GM21526 (cell line): ENCODE data around the gene ENGASE.

Experiments
- ATAC-seq: cut with Tn5 transposase; IDR thresholded peaks from one replicate; pipeline ENCODE4 v1.9.1; 2021; ENCODE audit warnings: moderate library complexity; ENCODE audit not compliant: unreplicated experiment, low FRiP score

Gene ENGASE

DNA sequence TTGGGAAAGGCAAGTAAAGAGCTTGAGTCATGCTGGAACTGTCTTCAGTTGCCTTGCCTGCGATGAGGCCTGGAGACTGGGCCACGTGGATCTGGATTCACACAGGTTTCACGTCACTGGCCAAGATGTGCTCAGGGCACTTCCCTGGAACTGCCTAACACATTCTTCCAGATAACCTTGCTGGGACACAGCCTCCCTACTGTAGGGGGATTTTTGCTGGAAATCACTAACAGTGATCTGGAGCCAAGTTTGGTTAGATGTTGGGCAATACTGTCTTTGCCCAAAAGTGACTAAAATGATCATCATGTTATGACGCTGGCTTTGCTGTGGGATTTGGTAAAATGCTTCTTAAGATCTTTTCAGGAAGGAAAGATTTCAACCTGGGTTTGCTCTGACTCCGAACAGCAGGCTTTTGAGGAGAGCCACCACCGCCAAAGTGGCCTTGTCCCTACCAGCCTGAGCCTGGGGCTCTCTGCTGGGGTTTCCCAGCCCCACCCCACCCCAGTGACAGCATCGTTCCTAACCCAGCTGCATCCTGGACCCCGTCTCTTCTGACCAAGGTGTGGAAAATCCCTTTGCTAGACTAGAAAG lies 36.0 kb upstream of the ENGASE start:
- no peak for ATAC-seq

DNA sequence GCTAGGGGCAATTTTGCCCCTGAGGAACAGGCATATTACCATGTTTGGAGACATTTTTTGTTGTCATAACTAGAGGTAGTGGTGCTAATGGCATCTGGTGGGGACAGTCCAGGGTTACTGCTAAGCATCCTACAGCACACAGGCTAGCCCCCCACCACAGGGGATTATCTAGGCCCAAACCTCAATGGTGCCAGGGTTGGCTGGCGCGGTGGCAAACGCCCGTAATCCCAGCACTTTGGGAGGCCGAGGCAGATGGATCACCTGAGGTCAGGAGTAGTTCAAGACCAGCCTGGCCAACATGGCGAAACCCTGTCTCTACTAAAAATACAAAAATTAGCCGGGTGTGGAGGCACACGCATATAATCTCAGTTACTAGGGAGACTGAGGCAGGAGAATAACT lies 35.5 kb upstream of the ENGASE start:
- ATAC-seq = no peak

DNA sequence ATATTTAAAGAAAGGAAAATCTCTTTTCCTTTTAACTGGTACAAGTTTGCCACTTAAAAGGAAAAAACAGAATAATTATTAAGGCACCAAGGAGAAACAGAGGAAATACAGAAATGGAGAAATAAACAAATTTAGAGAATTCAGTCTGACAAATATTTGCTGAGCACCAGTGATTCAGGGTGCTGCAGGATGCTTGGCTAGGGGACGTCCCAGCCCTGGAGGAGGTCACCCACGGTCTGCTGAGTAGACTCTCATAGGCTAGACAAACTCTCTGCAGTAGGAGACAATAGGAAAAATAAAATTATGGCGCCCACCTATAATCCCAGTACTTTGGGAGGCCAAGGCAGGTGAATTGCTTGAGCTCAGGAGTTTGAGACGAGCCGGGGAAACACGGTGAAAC lies 34.7 kb upstream of the ENGASE start:
- ATAC-seq = no peak

DNA sequence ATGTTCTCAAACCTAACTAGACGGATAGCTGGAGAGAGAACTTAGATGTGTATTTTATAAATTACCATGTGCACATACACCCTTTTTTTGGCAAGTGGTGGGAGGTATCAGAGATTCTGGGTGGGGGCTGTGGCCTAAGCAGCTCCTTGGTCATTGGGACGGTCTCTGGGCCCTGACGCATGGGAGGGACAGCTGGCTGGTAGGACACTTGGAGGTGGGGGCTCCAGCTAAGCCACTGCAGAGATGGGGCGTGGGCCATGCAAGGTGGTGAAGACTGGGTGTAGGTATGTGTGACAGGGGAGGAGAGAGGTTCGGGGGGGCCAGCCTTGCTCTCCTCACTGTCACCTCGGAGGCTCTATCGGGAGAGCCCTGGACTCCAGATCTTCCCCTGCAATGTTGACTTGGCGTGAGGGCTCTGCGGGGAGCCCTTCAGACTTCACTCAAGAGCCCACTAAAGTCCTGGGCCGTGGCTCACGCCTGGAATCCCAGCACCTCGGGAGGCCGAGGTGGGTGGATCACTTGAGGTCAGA lies 33.5 kb upstream of the ENGASE start:
- no peak for ATAC-seq

DNA sequence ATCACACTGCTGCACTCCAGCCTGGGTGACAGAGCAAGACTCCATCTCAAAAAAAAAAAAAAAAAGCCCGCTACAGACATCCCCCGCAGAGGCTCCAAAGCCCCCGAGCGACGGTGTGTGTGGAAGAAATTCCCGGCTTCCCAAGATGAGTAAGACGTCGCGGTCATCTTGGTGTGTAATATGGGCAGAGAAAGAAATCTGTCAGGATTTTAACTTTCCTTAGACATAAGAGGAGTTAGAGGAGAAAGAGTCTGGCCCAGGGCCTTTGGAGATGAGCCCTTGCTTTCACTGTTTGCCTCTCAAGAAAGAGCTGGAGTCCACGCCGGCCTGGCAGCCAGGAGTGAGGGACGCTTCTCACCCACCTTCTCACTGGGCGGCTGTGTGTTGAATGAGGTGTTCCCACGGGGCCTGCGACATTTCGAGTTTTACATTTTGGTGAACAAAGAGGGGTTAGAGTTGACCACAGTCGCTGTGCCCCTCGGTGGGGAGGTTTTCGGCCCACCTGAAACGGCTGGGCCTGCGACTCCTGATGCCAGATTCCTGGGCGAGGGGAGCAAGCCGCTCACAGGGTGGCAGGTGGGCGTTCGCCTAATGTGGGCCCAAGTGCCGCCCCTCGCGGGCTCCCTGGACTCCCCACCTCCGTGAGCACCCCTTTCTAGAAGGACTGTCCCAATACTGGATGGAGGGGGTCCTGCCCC lies 32.8 kb upstream of the ENGASE start:
- ATAC-seq = no peak

DNA sequence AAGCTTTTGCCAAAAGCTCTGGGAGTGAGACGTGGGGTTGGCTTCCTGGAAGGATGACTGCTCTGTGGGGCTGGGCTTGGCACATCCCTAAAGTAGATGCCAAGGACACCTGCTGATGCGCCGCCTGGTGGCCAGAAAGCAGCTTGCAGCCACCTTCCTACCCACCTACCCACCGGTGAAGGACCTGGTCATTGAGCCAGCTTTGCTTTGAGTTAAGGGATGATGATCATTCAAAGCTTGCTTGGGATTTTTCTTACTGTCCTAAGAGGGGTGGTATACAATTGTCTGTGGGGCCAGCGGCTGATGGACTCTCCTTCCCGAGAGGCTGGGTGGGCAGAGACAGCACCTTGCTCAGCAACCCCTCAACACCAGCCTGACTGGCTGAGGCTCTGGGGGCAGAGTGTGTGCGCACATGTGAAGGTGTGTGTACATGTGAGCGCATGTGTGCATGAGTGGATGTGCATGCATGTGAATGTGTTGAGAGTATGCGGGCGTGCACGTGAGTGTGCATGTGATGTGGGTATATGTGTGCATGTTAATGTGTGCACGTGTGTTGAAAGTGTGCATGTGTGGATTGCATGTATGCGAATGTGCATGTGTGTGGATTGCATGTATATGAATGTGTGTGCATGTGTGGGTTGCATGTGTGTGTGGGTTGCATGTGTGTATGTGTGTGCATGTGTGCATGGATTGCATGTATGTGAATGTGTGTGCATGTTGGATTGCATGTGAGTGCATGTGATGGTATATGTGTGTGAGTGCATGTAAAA lies 32.0 kb upstream of the ENGASE start:
- no peak for ATAC-seq

DNA sequence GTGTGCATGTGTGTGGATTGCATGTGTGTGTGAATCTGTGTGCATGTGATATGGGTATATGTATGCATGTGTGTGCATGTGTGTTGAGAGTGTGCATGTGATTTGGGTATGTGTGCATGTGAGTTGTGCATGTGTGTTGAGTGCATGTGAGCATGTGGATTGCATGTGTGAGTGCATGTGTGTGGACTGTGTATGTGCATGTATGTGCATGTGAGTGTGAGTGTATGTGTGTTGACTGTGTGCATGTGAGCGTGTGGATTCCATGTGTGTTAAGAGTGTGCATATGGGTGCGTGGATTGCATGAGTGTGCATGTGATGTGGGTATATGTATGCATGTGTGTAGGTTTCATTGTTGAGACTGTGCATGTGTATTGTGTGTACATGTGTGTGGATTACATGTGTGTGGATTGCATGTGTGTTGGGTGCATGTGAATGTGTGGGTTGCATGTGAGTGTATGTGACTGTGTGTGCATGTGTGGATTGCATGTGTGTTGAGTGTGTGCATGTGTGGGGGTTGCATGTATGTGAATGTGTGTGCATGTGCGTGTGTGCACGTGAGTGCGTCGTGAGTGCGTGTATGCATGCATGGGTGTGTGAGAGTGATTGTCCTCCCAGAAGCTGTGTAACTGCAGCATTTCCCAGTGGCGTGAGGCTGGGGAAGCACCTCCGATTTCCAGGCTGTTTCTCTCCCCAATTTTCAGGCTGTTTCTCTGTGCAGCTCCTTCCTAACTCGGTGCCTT lies 31.3 kb upstream of the ENGASE start:
- ATAC-seq = no peak

DNA sequence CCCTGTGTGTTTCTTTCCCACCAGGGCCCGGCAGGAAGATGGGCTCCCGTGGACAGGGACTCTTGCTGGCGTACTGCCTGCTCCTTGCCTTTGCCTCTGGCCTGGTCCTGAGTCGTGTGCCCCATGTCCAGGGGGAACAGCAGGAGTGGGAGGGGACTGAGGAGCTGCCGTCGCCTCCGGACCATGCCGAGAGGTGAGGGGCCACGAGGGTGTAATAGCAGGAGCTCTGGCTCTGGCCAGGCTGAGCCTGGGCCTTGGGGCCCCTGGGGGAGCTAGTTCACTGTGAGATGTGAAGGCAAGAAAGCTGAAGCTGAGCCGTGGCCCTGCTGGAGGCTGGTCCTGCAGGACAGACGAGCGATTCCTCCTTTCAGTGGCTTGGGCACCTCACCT lies 30.7 kb upstream of the ENGASE start:
- no peak for ATAC-seq

DNA sequence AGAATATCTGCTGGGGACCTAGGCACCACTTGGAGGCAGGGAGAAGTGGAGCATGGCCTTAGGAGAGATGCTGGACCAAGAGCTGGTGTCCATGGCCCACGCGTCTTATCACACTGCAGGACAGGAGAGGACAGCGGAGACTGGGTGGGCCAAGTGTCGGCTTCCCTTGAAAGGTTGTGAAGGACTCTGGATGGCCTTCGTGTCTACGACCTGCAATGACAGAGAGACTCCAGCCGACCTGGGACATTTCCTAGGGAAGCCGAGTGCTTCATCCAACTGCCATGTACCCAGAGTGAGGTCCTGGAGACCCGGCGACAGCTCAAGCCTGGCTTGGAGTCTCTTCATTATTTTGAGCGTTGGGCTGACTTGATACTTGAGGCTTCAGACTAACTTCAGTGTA lies 30.2 kb upstream of the ENGASE start:
- no peak for ATAC-seq

DNA sequence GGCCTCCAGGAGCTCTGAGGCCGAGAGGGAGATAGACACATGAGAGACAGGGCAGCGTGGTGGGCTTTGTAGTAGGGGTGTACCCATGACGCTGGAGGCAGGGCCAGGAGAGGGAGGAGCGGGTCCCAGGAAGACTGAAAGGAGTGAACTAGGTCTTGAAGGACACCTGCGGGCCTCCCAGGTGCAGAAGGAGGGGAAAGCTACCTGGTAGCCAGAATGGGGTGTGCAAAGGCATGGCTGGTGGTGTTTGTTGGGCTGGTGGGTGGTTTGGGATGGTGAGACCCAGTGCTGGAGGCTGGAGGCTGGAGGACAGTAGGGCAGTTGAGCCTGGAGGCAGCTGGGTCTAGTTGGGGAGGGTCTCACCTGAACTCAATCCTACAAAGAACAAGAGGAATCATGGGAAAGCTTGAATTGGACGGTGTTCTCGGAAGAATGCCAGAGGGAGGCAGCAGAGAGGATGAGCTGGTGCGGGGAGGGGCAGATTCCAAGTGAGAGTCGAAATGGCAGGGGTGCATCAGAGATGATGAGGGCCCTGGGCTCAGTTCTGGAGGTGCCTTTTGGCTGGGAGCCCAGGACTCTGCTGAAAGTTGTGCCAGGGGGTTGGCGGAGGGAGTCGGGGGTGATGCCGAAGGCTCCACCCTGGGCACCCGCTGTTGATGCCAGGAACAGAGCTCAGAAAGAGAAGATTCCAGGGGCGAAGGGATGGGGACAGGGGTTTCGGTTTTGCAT lies 29.5 kb upstream of the ENGASE start:
- ATAC-seq = no peak

DNA sequence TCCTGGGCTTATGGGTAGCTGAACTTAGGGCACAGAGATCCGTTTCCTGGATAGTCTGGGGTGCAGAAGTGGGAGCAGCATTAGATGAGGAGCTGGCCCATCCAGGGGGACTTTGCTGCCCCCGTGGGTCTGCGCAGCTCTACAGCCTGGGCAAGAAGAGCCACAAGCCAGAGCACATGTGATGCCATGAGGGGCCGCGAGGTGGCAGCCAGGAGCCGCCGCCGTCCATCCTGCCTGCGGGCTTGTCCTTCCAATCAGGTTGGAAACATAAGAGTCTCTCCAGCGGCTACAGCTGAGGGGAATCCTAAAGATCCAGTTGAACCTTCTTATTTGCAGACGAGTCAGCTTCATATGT lies 28.8 kb upstream of the ENGASE start:
- no peak for ATAC-seq

DNA sequence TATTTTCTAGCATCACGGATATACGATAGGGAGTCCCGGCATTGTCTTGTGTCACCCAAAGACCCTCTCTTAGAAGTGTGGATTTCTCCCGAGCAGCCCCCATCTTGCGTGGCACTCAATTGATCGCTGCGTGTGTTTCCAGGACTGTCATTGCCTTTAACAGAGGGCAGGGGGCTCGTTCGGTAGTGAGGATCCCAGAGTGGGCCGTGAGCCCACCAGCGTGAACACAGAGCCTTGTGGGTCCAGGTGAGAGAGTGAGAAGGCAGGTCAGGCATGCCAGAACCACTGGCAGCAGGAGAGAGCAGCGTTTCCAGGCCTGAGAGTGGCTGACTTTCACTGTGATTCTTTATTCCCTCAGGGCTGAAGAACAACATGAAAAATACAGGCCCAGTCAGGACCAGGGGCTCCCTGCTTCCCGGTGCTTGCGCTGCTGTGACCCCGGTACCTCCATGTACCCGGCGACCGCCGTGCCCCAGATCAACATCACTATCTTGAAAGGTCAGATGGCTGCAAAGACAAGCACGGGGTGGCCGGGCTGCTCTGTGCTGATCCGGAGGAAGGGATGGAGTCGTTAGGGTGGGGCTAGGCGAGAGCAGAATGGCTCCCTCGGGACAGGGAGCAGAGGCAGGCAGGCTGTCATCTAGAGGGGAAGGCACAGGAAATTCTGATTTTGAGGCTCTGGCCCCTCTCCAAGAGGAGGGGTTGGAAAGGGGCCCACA lies 28.3 kb upstream of the ENGASE start:
- no peak for ATAC-seq

DNA sequence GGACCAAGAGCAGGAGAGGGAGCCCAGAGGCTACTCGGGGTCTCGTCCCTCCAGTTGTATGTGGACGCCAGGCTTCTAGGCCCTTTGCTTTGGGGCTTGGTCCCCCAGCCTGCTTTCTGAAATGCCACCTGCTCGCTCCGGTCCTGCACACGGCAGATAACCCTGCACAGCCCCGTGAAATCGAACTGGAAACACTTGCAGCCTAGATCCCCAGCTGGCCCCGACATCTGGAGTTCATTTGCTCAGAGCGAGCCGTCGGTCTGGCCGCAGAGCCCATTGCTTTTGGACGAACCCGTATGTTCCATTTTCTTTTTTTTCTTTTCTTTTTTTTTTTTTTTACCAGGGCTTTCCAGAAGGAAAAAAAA lies 27.7 kb upstream of the ENGASE start:
- ATAC-seq = no peak

DNA sequence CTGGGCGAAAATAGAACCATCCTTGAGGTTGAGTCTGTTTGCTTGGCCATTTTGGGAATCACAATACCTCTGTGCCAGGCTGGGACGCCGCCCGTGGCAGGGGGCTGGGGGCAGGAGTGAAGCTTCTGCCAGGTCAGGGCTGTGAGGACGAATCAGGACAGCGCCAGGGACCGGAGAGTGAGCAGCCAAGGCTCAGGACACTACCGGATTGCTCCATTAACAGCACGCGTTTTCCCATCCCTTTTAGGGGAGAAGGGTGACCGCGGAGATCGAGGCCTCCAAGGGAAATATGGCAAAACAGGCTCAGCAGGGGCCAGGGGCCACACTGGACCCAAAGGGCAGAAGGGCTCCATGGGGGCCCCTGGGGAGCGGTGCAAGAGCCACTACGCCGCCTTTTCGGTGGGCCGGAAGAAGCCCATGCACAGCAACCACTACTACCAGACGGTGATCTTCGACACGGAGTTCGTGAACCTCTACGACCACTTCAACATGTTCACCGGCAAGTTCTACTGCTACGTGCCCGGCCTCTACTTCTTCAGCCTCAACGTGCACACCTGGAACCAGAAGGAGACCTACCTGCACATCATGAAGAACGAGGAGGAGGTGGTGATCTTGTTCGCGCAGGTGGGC lies 27.2 kb upstream of the ENGASE start:
- no peak for ATAC-seq

DNA sequence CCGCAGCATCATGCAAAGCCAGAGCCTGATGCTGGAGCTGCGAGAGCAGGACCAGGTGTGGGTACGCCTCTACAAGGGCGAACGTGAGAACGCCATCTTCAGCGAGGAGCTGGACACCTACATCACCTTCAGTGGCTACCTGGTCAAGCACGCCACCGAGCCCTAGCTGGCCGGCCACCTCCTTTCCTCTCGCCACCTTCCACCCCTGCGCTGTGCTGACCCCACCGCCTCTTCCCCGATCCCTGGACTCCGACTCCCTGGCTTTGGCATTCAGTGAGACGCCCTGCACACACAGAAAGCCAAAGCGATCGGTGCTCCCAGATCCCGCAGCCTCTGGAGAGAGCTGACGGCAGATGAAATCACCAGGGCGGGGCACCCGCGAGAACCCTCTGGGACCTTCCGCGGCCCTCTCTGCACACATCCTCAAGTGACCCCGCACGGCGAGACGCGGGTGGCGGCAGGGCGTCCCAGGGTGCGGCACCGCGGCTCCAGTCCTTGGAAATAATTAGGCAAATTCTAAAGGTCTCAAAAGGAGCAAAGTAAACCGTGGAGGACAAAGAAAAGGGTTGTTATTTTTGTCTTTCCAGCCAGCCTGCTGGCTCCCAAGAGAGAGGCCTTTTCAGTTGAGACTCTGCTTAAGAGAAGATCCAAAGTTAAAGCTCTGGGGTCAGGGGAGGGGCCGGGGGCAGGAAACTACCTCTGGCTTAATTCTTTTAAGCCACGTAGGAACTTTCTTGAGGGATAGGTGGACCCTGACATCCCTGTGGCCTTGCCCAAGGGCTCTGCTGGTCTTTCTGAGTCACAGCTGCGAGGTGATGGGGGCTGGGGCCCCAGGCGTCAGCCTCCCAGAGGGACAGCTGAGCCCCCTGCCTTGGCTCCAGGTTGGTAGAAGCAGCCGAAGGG lies 26.4 kb upstream of the ENGASE start:
- ATAC-seq = no peak

DNA sequence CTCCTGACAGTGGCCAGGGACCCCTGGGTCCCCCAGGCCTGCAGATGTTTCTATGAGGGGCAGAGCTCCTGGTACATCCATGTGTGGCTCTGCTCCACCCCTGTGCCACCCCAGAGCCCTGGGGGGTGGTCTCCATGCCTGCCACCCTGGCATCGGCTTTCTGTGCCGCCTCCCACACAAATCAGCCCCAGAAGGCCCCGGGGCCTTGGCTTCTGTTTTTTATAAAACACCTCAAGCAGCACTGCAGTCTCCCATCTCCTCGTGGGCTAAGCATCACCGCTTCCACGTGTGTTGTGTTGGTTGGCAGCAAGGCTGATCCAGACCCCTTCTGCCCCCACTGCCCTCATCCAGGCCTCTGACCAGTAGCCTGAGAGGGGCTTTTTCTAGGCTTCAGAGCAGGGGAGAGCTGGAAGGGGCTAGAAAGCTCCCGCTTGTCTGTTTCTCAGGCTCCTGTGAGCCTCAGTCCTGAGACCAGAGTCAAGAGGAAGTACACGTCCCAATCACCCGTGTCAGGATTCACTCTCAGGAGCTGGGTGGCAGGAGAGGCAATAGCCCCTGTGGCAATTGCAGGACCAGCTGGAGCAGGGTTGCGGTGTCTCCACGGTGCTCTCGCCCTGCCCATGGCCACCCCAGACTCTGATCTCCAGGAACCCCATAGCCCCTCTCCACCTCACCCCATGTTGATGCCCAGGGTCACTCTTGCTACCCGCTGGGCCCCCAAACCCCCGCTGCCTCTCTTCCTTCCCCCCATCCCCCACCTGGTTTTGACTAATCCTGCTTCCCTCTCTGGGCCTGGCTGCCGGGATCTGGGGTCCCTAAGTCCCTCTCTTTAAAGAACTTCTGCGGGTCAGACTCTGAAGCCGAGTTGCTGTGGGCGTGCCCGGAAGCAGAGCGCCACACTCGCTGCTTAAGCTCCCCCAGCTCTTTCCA lies 25.5 kb upstream of the ENGASE start:
- ATAC-seq = no peak

DNA sequence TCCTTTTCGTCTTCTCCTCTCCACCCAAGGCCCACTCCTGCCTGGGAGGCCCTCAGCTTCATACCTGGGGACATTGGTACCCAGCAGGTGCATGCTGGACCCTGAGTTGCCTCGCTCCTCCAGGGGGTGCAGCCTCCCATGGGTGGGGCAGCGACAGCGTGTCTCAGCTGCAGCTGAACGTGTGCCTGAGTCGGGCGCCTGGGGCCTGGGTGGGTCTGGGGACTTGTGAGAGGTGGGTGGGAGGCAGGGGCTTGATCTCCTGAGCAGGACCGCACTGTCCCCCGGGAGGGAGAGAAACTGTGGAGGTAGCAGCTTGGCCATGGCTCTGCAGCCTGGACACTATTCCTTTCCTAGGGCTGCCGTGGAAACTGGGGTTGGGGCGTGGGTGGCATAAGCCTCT lies 24.8 kb upstream of the ENGASE start:
- no peak for ATAC-seq
